OCI-LY1 (cell line): ENCODE measurements around the gene RAPGEF2.

Source experiments
- CTCF ChIP-seq: fragments of 200-600 bp; sonication (generic), shearing (Covaris generic); IDR thresholded peaks from 2 replicates; pipeline ENCODE4 v1.5.1; 2017; ENCODE audit warnings: mild to moderate bottlenecking, antibody characterized with exemption, low read length, moderate library complexity, mixed read lengths
- EZH2 ChIP-seq: fragments of 200-600 bp; sonication (generic), shearing (Covaris generic); IDR thresholded peaks from 2 replicates; pipeline ENCODE4 v1.8.0; 2017; ENCODE audit warnings: borderline replicate concordance, mixed run types, mild to moderate bottlenecking, antibody characterized with exemption, low read length, moderate library complexity, mixed read lengths

- TF ChIP-seq CTCF: no peak
- TF ChIP-seq EZH2: no peak
Observed at GRCh38 chr4:159293811-159294515, 191.1 kb downstream of the RAPGEF2 start.
